ENCODE measurements around the gene PVALB.

The PVALB gene

GRCh38 chr22:36797911-36798673 is 18.7 kb downstream of the PVALB start:
- H3K4me3 ChIP-seq (ENCODE audit: low read depth, low read length), result no peak overlapping the region
- no peaks in the 10 kb centered on the region for H3K9me3 ChIP-seq (ENCODE audit: control insufficient read depth, insufficient read depth, low read depth, low read length)
- ChIA-PET CTCF (no interaction called here), POLR2A (no interaction called here)
- H3K36me3 ChIP-seq (ENCODE audit: control insufficient read depth in 2 of 2, insufficient read depth in 1 of 2, low read length in 2 of 2), result no peaks in the 10 kb centered on the region
- TF ChIP-seq ZNF302 (tag by site-specific recombination; IDR thresholded peaks at IDR 0.05; ENCODE audit: low read depth) (no peak), ZNF529 (tag by site-specific recombination; IDR thresholded peaks at IDR 0.05; ENCODE audit: insufficient replicate concordance) (no peak), ZNF416 (tag by site-specific recombination; IDR thresholded peaks at IDR 0.05) (no peak), ZFP37 (tag by site-specific recombination; IDR thresholded peaks at IDR 0.05) (no peak), ZNF792 (tag by site-specific recombination; IDR thresholded peaks at IDR 0.05) (no peak), ZNF600 (tag by site-specific recombination; IDR thresholded peaks at IDR 0.05) (no peak), ZNF521 (tag by site-specific recombination; IDR thresholded peaks at IDR 0.05) (no peak), ZNF639 (tag by site-specific recombination; IDR thresholded peaks at IDR 0.05) (no peak), ZNF596 (tag by site-specific recombination; IDR thresholded peaks at IDR 0.05) (no peak), ZNF426 (tag by site-specific recombination; IDR thresholded peaks at IDR 0.05) (no peak), ZNF513 (tag by site-specific recombination; IDR thresholded peaks at IDR 0.05) (no peak)
- TF ChIP-seq, protein P1, sequence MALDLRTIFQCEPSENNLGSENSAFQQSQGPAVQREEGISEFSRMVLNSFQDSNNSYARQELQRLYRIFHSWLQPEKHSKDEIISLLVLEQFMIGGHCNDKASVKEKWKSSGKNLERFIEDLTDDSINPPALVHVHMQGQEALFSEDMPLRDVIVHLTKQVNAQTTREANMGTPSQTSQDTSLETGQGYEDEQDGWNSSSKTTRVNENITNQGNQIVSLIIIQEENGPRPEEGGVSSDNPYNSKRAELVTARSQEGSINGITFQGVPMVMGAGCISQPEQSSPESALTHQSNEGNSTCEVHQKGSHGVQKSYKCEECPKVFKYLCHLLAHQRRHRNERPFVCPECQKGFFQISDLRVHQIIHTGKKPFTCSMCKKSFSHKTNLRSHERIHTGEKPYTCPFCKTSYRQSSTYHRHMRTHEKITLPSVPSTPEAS (tag by site-specific recombination; IDR thresholded peaks at IDR 0.05), result no peak
- TF ChIP-seq, protein P2, sequence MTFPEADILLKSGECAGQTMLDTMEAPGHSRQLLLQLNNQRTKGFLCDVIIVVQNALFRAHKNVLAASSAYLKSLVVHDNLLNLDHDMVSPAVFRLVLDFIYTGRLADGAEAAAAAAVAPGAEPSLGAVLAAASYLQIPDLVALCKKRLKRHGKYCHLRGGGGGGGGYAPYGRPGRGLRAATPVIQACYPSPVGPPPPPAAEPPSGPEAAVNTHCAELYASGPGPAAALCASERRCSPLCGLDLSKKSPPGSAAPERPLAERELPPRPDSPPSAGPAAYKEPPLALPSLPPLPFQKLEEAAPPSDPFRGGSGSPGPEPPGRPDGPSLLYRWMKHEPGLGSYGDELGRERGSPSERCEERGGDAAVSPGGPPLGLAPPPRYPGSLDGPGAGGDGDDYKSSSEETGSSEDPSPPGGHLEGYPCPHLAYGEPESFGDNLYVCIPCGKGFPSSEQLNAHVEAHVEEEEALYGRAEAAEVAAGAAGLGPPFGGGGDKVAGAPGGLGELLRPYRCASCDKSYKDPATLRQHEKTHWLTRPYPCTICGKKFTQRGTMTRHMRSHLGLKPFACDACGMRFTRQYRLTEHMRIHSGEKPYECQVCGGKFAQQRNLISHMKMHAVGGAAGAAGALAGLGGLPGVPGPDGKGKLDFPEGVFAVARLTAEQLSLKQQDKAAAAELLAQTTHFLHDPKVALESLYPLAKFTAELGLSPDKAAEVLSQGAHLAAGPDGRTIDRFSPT (tag by site-specific recombination; IDR thresholded peaks at IDR 0.05), result no peak
- TF ChIP-seq, protein P3, sequence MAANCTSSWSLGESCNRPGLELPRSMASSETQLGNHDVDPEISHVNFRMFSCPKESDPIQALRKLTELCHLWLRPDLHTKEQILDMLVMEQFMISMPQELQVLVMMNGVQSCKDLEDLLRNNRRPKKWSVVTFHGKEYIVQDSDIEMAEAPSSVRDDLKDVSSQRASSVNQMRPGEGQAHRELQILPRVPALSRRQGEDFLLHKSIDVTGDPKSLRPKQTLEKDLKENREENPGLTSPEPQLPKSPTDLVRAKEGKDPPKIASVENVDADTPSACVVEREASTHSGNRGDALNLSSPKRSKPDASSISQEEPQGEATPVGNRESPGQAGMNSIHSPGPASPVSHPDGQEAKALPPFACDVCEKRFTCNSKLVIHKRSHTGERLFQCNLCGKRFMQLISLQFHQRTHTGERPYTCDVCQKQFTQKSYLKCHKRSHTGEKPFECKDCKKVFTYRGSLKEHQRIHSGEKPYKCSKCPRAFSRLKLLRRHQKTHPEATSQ (tag by site-specific recombination; IDR thresholded peaks at IDR 0.05), result no peak
- no peak overlapping the region for H3K27ac ChIP-seq (ENCODE audit: extremely low read depth, low read depth, low read length)
- H3K4me1 ChIP-seq (ENCODE audit: control insufficient read depth, insufficient read depth, low read length), result no peaks in the 10 kb centered on the region; the same call in 1 of the 2 replicates

- ChIA-PET CTCF (interaction anchor here (3.0 kb wide), 1 partner anchor 59 kb away, joined by 16 read pairs; no protein-coding TSS in a partner anchor), POLR2A (interaction anchor here (0.6 kb wide), 1 partner anchor 428 kb away, joined by 3 read pairs; no protein-coding TSS in a partner anchor)
- Histone ChIP-seq H3K9me3 (ENCODE audit: control insufficient read depth, insufficient read depth, low read depth, low read length) (no peaks in the 10 kb centered on the region), H3K27ac (ENCODE audit: extremely low read depth, low read depth, low read length) (no peak overlapping the region), H3K4me3 (ENCODE audit: low read depth, low read length) (no peak overlapping the region), H3K4me1 (ENCODE audit: control insufficient read depth, insufficient read depth, low read length) (no peaks in the 10 kb centered on the region; the same call in 1 of the 2 replicates), H3K36me3 (ENCODE audit: control insufficient read depth in 2 of 2, insufficient read depth in 1 of 2, low read length in 2 of 2) (no peaks in the 10 kb centered on the region)
- TF ChIP-seq ZNF596 (tag by site-specific recombination; IDR thresholded peaks at IDR 0.05), result no peak
- TF ChIP-seq SETDB1 (IDR thresholded peaks at IDR 0.05; ENCODE audit: insufficient read length, low read length), result no peak
- TF ChIP-seq, protein P4, sequence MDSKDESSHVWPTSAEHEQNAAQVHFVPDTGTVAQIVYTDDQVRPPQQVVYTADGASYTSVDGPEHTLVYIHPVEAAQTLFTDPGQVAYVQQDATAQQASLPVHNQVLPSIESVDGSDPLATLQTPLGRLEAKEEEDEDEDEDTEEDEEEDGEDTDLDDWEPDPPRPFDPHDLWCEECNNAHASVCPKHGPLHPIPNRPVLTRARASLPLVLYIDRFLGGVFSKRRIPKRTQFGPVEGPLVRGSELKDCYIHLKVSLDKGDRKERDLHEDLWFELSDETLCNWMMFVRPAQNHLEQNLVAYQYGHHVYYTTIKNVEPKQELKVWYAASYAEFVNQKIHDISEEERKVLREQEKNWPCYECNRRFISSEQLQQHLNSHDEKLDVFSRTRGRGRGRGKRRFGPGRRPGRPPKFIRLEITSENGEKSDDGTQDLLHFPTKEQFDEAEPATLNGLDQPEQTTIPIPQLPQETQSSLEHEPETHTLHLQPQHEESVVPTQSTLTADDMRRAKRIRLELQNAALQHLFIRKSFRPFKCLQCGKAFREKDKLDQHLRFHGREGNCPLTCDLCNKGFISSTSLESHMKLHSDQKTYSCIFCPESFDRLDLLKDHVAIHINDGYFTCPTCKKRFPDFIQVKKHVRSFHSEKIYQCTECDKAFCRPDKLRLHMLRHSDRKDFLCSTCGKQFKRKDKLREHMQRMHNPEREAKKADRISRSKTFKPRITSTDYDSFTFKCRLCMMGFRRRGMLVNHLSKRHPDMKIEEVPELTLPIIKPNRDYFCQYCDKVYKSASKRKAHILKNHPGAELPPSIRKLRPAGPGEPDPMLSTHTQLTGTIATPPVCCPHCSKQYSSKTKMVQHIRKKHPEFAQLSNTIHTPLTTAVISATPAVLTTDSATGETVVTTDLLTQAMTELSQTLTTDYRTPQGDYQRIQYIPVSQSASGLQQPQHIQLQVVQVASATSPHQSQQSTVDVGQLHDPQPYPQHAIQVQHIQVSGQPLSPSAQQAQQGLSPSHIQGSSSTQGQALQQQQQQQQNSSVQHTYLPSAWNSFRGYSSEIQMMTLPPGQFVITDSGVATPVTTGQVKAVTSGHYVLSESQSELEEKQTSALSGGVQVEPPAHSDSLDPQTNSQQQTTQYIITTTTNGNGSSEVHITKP (tag by site-specific recombination; IDR thresholded peaks at IDR 0.05), result no peak
- TF ChIP-seq, protein P3 (tag by site-specific recombination; IDR thresholded peaks at IDR 0.05), result no peak
- TF ChIP-seq ZNF239 (tag by site-specific recombination; IDR thresholded peaks at IDR 0.05), result no peak
- no peak for TF ChIP-seq ZNF664 (tag by site-specific recombination; IDR thresholded peaks at IDR 0.05)
- no peak for TF ChIP-seq ZNF621 (tag by site-specific recombination; IDR thresholded peaks at IDR 0.05)
- TF ChIP-seq ZEB2 (tag by site-specific recombination; IDR thresholded peaks at IDR 0.05), result no peak
Observed at GRCh38 chr22:36797374-36797773, 19.5 kb downstream of the PVALB start.

Data from HEK293 (cell line).